GM12878 (cell line): Measurements from ENCODE around the gene ADGRV1. TPM values are rescaled to one million over a fixed set of nuclear protein-coding genes. Genes with fewer than 3 reads are reported as not detected.

Source experiments
- ATAC-seq: fragments of 200-7000 bp; cut with Tn5 transposase; 3 replicates; pipeline ENCODE4 v1.9.1; 2020; ENCODE audit warnings: mild to moderate bottlenecking, moderate library complexity
- BruUV-seq: library from RNA; stranded (reverse); fragments of 400-500 nt; replicated peaks from 2 replicates; lab custom pipeline; 2021; lab: Mats Ljungman, UMichigan
- CTCF ChIA-PET: fragments of 300-600 bp; sonication (Branson Sonifier 250); formaldehyde crosslinking; extraction: SDS; loops from one replicate; lab custom pipeline; 2021; ENCODE audit warnings: inconsistent platforms; lab: Yijun Ruan, JAX
- POLR2A ChIA-PET: fragments of 350-600 bp; formaldehyde crosslinking; extraction: SDS; loops from one replicate; lab custom pipeline; 2021; ENCODE audit warnings: inconsistent platforms; lab: Charles Lee
- RAD21 ChIA-PET: fragments of 300-600 bp; sonication (Branson Sonifier 250); formaldehyde crosslinking; loops from one replicate; lab custom pipeline; 2023; ENCODE audit warnings: antibody characterized with exemption; ENCODE audit not compliant: unreplicated experiment; lab: Charles Lee
- SMC1A ChIA-PET: fragments of 300-600 bp; sonication (Branson Sonifier 250); formaldehyde crosslinking; loops from one replicate; lab custom pipeline; 2023; ENCODE audit not compliant: unreplicated experiment, uncharacterized antibody; lab: Charles Lee
- DNase-seq: peaks from one replicate; pipeline ENCODE4 v3.0.0-alpha.2; 2011; ENCODE audit warnings: low read depth, low spot score
- FAIRE-seq: peaks from 3 replicates; lab custom pipeline; 2011; peaks lifted over from hg19 to GRCh38; lab: Jason Lieb, UNC
- H2AFZ ChIP-seq: 2 replicates; pipeline ENCODE4 v1.6.0; 2011; ENCODE audit warnings: low read depth, low read length, control low read depth; ENCODE audit not compliant: control insufficient read depth
- H3K27ac ChIP-seq: 2 replicates; pipeline ENCODE4 v1.5.1; 2011; ENCODE audit warnings: control low read depth; ENCODE audit not compliant: control insufficient read depth, insufficient read depth
- H3K27me3 ChIP-seq, 2 experiments: replicated peaks in 1 of 2; 2 replicates each; pipeline versions ENCODE4 v1.6.0 to v1.6.1; 2011; ENCODE audit warnings: low read length in 1 of 2; ENCODE audit not compliant: control insufficient read depth in 2 of 2, insufficient read depth in 2 of 2
- H3K36me3 ChIP-seq, 2 experiments: 2 replicates each; pipeline ENCODE4 v1.5.1; 2011; ENCODE audit warnings: low read length in 1 of 2; ENCODE audit not compliant: control insufficient read depth in 2 of 2, insufficient read depth in 2 of 2
- H3K4me1 ChIP-seq: 2 replicates; pipeline ENCODE4 v1.6.1; 2011; ENCODE audit warnings: mild to moderate bottlenecking, low read length, moderate library complexity, mixed read lengths; ENCODE audit not compliant: control insufficient read depth, insufficient read depth
- H3K4me2 ChIP-seq: 2 replicates; pipeline ENCODE4 v1.6.0; 2011; ENCODE audit warnings: control low read depth; ENCODE audit not compliant: control insufficient read depth, insufficient read depth
- H3K4me3 ChIP-seq: fragments of 200-600 bp; sonication (generic); 2 replicates; pipeline ENCODE4 v1.5.1; 2016
- H3K79me2 ChIP-seq: 2 replicates; pipeline ENCODE4 v1.6.0; 2011; ENCODE audit warnings: low read length; ENCODE audit not compliant: control insufficient read depth, insufficient read depth
- H3K9ac ChIP-seq: 2 replicates; pipeline ENCODE4 v1.8.0; 2011; ENCODE audit warnings: low read length, control low read depth, mixed read lengths; ENCODE audit not compliant: control insufficient read depth, insufficient read depth
- H3K9me3 ChIP-seq: replicated peaks from 3 replicates; pipeline ENCODE4 v1.5.1; 2011; ENCODE audit warnings: mild to moderate bottlenecking, low read length; ENCODE audit not compliant: control insufficient read depth, insufficient read depth
- H4K20me1 ChIP-seq: 2 replicates; pipeline ENCODE4 v1.6.0; 2011; ENCODE audit not compliant: control insufficient read depth, insufficient read depth
- ATF2 ChIP-seq: IDR thresholded peaks from 2 replicates; pipeline ENCODE4 v1.6.1; 2012; ENCODE audit warnings: low read length, inconsistent platforms
- ESRRA ChIP-seq: IDR thresholded peaks from 2 replicates; pipeline ENCODE4 v1.6.1; 2012; ENCODE audit warnings: mild to moderate bottlenecking, low read length, improper control_type of control experiment
- HCFC1 ChIP-seq: fragments of 150-350 bp; IDR thresholded peaks from 2 replicates; pipeline ENCODE4 v1.6.1; 2014; ENCODE audit warnings: low read length
- HDAC2 ChIP-seq: fragments of 200-600 bp; sonication (generic); IDR thresholded peaks from 2 replicates; pipeline ENCODE4 v1.6.1; 2017
- IRF4 ChIP-seq: IDR thresholded peaks from 2 replicates; pipeline ENCODE4 v1.6.1; 2011; ENCODE audit warnings: low read depth, low read length
- JUND ChIP-seq: IDR thresholded peaks from 2 replicates; pipeline ENCODE4 v1.6.1; 2012; ENCODE audit warnings: low read depth, mild to moderate bottlenecking, low read length, improper control_type of control experiment, moderate library complexity
- MTA3 ChIP-seq: IDR thresholded peaks from 2 replicates; pipeline ENCODE4 v1.6.1; 2012; ENCODE audit warnings: low read length, inconsistent platforms, borderline replicate concordance
- NFIC ChIP-seq: IDR thresholded peaks from 2 replicates; pipeline ENCODE4 v1.6.1; 2012; ENCODE audit warnings: low read depth, mild to moderate bottlenecking, inconsistent platforms, low read length, moderate library complexity
- RCOR1 ChIP-seq: conservative IDR thresholded peaks from 2 replicates; pipeline ENCODE4 v1.6.1; 2012; ENCODE audit warnings: low read depth, low read length, improper control_type of control experiment
- RFX5 ChIP-seq: IDR thresholded peaks from 2 replicates; pipeline ENCODE4 v1.6.1; 2011; ENCODE audit warnings: low read depth, low read length, improper control_type of control experiment
- ZNF207 ChIP-seq: fragments of 450-650 bp; IDR thresholded peaks from 2 replicates; pipeline ENCODE4 v1.6.1; 2014; ENCODE audit warnings: antibody characterized with exemption, mild to moderate bottlenecking, borderline replicate concordance
- ZNF24 ChIP-seq: fragments of 450-650 bp; IDR thresholded peaks from 2 replicates; pipeline ENCODE4 v1.6.1; 2017; ENCODE audit warnings: antibody characterized with exemption, mild to moderate bottlenecking
- WGBS: methylation state at CpG from one replicate; pipeline ENCODE4 v1.1.6; 2016; ENCODE audit warnings: low lambda C conversion rate; ENCODE audit not compliant: insufficient replicate concordance, insufficient coverage; ENCODE audit errors: missing lambda C conversion rate; 5-methylcytosine and 5-hydroxymethylcytosine counted together
- in situ Hi-C: fragments of 300-500 bp; cut with MboI; formaldehyde crosslinking; loops from 9 replicates; pipeline ENCODE4 v1.14.3; 2018; ENCODE audit warnings: mixed read lengths
- intact Hi-C: fragments of 100-400 bp; cut with micrococcal nuclease; formaldehyde crosslinking; loops from one replicate; pipeline ENCODE4 v1.14.2; 2022; ENCODE audit not compliant: unreplicated experiment
- polyA plus RNA-seq, 11 experiments: library from polyadenylated mRNA; depleted of rRNA in 4 of 11; unstranded in 6 of 11; stranded (reverse) in 5 of 11; fragments of >200 nt; fragmentation: Nextera tagmentation in 4 of 11; fragmentation: Illumina TruSeq in 1 of 11; extraction: Ambion mirVana in 4 of 11; extraction: Trizol in 1 of 11; gene quantifications; 1 replicate in 1 of 11; 2 replicates in 10 of 11; pipeline versions ENCODE4 v1.2.1 to v1.2.3, GENCODE V29; 2011 to 2016; ENCODE audit warnings: inconsistent platforms in 2 of 11, missing spikeins in 2 of 11, low read depth in 1 of 11
- total RNA-seq, 4 experiments: library from RNA; depleted of rRNA in 3 of 4; stranded (reverse); fragments of >200 nt in 3 of 4; fragmentation: Illumina TruSeq in 1 of 4; extraction: Trizol in 1 of 4; gene quantifications; 2 replicates each; pipeline versions ENCODE4 v1.2.1 to v1.2.3, GENCODE V29; 2013 to 2021
- TF ChIP-seq, protein P1 (sequence below): fragments of 450-650 bp; IDR thresholded peaks from 2 replicates; pipeline ENCODE4 v1.6.1; 2017; ENCODE audit warnings: low read depth, mild to moderate bottlenecking, moderate library complexity
- TF ChIP-seq, protein P2 (sequence below): fragments of 450-650 bp; formaldehyde crosslinking; IDR thresholded peaks from 2 replicates; pipeline ENCODE4 v1.5.0; 2022; ENCODE audit warnings: mild to moderate bottlenecking, missing genetic modification characterization
- TF ChIP-seq, protein P3 (sequence below): fragments of 450-650 bp; IDR thresholded peaks from 2 replicates; pipeline ENCODE4 v1.6.1; 2017; ENCODE audit warnings: borderline replicate concordance

ADGRV1 gene
- total and polyA plus RNA-seq, 10 of the 15 experiments (the other 5 are each of a cell fraction or from before 2014, with no cell fraction given) = 0.04 to 8.1 (median 0.16) TPM; not detected in 1

DNA sequence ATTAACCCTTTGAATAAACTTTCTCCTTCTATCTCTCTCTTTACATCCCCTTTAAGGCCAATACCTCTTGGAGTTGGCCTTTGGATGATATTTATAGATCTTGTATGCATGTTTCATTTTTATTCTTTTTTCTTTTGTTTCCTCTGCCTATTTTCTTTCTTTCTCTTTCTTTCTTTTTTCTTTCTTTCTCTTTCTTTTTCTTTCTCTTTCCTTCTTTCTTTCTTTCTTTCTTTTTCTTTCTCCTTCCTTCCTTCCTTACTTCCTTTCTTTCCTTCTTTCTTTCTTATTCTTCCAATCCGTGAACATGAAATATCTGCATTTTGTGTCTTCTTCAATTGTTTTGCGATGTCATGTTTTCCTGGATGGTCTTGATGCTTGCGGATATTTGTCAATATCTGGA, 276.1 kb downstream of the ADGRV1 start (continued):
- no peak for TF ChIP-seq ZNF207
- TF ChIP-seq, protein P1, sequence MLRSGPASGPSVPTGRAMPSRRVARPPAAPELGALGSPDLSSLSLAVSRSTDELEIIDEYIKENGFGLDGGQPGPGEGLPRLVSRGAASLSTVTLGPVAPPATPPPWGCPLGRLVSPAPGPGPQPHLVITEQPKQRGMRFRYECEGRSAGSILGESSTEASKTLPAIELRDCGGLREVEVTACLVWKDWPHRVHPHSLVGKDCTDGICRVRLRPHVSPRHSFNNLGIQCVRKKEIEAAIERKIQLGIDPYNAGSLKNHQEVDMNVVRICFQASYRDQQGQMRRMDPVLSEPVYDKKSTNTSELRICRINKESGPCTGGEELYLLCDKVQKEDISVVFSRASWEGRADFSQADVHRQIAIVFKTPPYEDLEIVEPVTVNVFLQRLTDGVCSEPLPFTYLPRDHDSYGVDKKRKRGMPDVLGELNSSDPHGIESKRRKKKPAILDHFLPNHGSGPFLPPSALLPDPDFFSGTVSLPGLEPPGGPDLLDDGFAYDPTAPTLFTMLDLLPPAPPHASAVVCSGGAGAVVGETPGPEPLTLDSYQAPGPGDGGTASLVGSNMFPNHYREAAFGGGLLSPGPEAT = no peak
- no peak for TF ChIP-seq MTA3
- TF ChIP-seq, protein P2, sequence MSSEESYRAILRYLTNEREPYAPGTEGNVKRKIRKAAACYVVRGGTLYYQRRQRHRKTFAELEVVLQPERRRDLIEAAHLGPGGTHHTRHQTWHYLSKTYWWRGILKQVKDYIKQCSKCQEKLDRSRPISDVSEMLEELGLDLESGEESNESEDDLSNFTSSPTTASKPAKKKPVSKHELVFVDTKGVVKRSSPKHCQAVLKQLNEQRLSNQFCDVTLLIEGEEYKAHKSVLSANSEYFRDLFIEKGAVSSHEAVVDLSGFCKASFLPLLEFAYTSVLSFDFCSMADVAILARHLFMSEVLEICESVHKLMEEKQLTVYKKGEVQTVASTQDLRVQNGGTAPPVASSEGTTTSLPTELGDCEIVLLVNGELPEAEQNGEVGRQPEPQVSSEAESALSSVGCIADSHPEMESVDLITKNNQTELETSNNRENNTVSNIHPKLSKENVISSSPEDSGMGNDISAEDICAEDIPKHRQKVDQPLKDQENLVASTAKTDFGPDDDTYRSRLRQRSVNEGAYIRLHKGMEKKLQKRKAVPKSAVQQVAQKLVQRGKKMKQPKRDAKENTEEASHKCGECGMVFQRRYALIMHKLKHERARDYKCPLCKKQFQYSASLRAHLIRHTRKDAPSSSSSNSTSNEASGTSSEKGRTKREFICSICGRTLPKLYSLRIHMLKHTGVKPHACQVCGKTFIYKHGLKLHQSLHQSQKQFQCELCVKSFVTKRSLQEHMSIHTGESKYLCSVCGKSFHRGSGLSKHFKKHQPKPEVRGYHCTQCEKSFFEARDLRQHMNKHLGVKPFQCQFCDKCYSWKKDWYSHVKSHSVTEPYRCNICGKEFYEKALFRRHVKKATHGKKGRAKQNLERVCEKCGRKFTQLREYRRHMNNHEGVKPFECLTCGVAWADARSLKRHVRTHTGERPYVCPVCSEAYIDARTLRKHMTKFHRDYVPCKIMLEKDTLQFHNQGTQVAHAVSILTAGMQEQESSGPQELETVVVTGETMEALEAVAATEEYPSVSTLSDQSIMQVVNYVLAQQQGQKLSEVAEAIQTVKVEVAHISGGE = no peak
- TF ChIP-seq RCOR1 = no peak
- no peak for TF ChIP-seq HDAC2
- no peak for TF ChIP-seq IRF4
- TF ChIP-seq, all 136 proteins: peak for 0

DNA sequence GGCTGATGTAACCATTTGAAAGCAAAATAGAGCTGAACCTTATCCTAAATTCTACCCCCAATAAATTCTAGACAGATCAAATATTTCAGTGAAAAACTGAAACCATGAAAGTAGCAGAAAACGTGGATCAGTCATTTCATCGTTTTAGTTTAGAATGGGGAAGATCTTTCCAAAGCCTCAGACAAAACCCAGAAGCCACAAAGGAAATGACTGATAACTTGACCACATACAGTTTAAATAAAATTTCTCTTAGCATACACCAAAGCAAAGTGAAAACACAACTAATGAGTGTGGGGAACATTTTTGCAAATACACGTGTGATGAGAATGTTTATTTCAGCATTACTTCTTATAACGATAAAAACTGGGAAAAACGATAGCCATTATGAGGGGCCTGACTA, 284.8 kb downstream of the ADGRV1 start:
- WGBS = 5% methylated on average over 5 of the region's 5 CpGs
- intact Hi-C loops (no loop called here), in situ Hi-C loops (no loop called here)
- Histone ChIP-seq H3K4me1 (no peaks in the 10 kb centered on the region), H3K9me3 (no peaks in the 10 kb centered on the region), H4K20me1 (no peaks in the 10 kb centered on the region), H2AFZ (no peak overlapping the region), H3K9ac (no peak overlapping the region), H3K27me3 (no peaks in the 10 kb centered on the region), H3K4me2 (no peak overlapping the region), H3K27ac (no peak overlapping the region), H3K36me3 (no peaks in the 10 kb centered on the region), H3K79me2 (no peaks in the 10 kb centered on the region), H3K4me3 (peak overlapping the region; percentile 24; the same call in 1 of the 2 replicates)
- RAD21 ChIA-PET = no interaction called here
- no TSS peak for BruUV-seq
- peak; percentile 47 for FAIRE-seq
- CTCF ChIA-PET = no interaction called here
- DNase-seq = no peak
- POLR2A ChIA-PET = no interaction called here
- SMC1A ChIA-PET = no interaction called here
- ATAC-seq = peak; percentile 32; the same call in 1 of the 3 replicates
- TF ChIP-seq JUND (no peak), ESRRA (no peak), ZNF24 (no peak), ATF2 (0 out of 2 replicates have a peak, but pooled peaks have one; percentile 24), RFX5 (no peak), NFIC (peak; percentile 58; the same call in 1 of the 2 replicates), HCFC1 (no peak)
- TF ChIP-seq, protein P3, sequence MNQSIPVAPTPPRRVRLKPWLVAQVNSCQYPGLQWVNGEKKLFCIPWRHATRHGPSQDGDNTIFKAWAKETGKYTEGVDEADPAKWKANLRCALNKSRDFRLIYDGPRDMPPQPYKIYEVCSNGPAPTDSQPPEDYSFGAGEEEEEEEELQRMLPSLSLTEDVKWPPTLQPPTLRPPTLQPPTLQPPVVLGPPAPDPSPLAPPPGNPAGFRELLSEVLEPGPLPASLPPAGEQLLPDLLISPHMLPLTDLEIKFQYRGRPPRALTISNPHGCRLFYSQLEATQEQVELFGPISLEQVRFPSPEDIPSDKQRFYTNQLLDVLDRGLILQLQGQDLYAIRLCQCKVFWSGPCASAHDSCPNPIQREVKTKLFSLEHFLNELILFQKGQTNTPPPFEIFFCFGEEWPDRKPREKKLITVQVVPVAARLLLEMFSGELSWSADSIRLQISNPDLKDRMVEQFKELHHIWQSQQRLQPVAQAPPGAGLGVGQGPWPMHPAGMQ = no peak
